Skeletal muscle tissue (tissue), 4 donors: ENCODE measurements around the gene VAMP4. TPM values are rescaled to one million over a fixed set of nuclear protein-coding genes. Genes with fewer than 3 reads are reported as not detected.

Source experiments
- H3K27ac ChIP-seq: one replicate; pipeline ENCODE4 v1.7.0; 2013; ENCODE audit warnings: mild to moderate bottlenecking, low read depth, low read length, inconsistent platforms
- H3K27me3 ChIP-seq, 3 donors: one replicate each; pipeline ENCODE4 v1.7.0; 2013; ENCODE audit warnings: low read length in 3 of 3; ENCODE audit not compliant: control insufficient read depth in 3 of 3, insufficient read depth in 3 of 3
- H3K36me3 ChIP-seq, 3 donors: one replicate each; pipeline ENCODE4 v1.7.0; 2013; ENCODE audit warnings: low read length in 3 of 3; ENCODE audit not compliant: control insufficient read depth in 3 of 3, insufficient read depth in 3 of 3
- H3K4me1 ChIP-seq, 3 donors: one replicate each; pipeline ENCODE4 v1.7.0; 2013; ENCODE audit warnings: low read length in 3 of 3, mild to moderate bottlenecking in 3 of 3; ENCODE audit not compliant: control insufficient read depth in 3 of 3, insufficient read depth in 3 of 3
- H3K4me3 ChIP-seq, 3 donors: one replicate each; pipeline ENCODE4 v1.7.0; 2013; ENCODE audit warnings: low read length in 3 of 3
- H3K9ac ChIP-seq, 3 donors: one replicate each; pipeline ENCODE4 v1.7.0; 2013; ENCODE audit warnings: low read length in 3 of 3, mild to moderate bottlenecking in 3 of 3, moderate library complexity in 2 of 3, low read depth in 1 of 3
- H3K9me3 ChIP-seq, 3 donors: one replicate each; pipeline ENCODE4 v1.7.0; 2013; ENCODE audit warnings: low read length in 3 of 3; ENCODE audit not compliant: control insufficient read depth in 3 of 3
- total RNA-seq: library from RNA; depleted of rRNA; stranded (reverse); fragments of >200 nt; gene quantifications from one replicate; pipeline ENCODE4 v1.2.3, GENCODE V29; 2014
- donor health status: Osteomylitis.

Gene VAMP4
- total RNA-seq, 1 donor from 2014 or later: 3.7 TPM

GRCh38 chr1:171753685-171754352 is 12.0 kb upstream of the VAMP4 start:
- H3K9me3 ChIP-seq: no peaks in the 10 kb centered on the region
- H3K4me3 ChIP-seq: no peak overlapping the region
- H3K4me1 ChIP-seq: no peaks in the 10 kb centered on the region
- H3K36me3 ChIP-seq: no peaks in the 10 kb centered on the region
- H3K27ac ChIP-seq: no peak overlapping the region
- no peaks in the 10 kb centered on the region for H3K27me3 ChIP-seq
- H3K9ac ChIP-seq: no peak overlapping the region

GRCh38 chr1:171753182-171753581 is 11.3 kb upstream of the VAMP4 start:
- no peaks in the 10 kb centered on the region for H3K36me3 ChIP-seq
- no peaks in the 10 kb centered on the region for H3K9me3 ChIP-seq
- no peak overlapping the region for H3K4me3 ChIP-seq
- no peaks in the 10 kb centered on the region for H3K27me3 ChIP-seq
- H3K9ac ChIP-seq: no peak overlapping the region
- H3K27ac ChIP-seq: no peak overlapping the region
- H3K4me1 ChIP-seq: no peaks in the 10 kb centered on the region

GRCh38 chr1:171751221-171751620 is 9.4 kb upstream of the VAMP4 start:
- no peaks in the 10 kb centered on the region for H3K4me1 ChIP-seq
- no peaks in the 10 kb centered on the region for H3K9me3 ChIP-seq
- H3K27me3 ChIP-seq: no peaks in the 10 kb centered on the region
- no peak overlapping the region for H3K4me3 ChIP-seq
- no peak overlapping the region for H3K27ac ChIP-seq
- H3K36me3 ChIP-seq: no peaks in the 10 kb centered on the region
- no peak overlapping the region for H3K9ac ChIP-seq

DNA sequence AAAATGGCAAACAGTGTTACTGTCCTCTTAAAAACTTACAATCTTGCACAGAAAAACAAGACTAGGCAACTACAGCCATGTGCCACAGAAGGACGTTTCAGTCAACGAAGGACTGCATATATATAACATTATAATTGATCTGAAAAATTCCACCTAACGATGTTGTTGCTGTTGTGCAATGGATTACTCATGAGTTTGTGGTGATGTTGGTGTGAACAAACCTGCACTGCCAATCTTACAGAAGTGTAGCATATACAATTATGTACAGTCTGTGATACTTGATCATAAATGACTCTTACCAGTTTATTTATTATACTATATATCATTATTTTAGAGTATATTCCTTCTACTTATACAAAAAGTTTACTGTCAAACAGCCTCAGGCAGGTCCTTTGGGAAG is 6.8 kb upstream of the VAMP4 start:
- H3K4me1 ChIP-seq: peaks cover 4 to 7% (median 6%) of the 10 kb centered on the region in 3 donors
- no peaks in the 10 kb centered on the region for H3K9me3 ChIP-seq
- no peak overlapping the region for H3K27ac ChIP-seq
- no peak overlapping the region for H3K9ac ChIP-seq
- no peaks in the 10 kb centered on the region for H3K27me3 ChIP-seq
- no peak overlapping the region for H3K4me3 ChIP-seq
- no peaks in the 10 kb centered on the region for H3K36me3 ChIP-seq

- no peak overlapping the region for H3K9ac ChIP-seq
- H3K36me3 ChIP-seq: no peaks in the 10 kb centered on the region
- no peaks in the 10 kb centered on the region for H3K27me3 ChIP-seq
- H3K4me3 ChIP-seq: no peak overlapping the region
- H3K27ac ChIP-seq: no peak overlapping the region
- no peaks in the 10 kb centered on the region for H3K9me3 ChIP-seq
- H3K4me1 ChIP-seq: peaks cover 20 to 24% (median 21%) of the 10 kb centered on the region in 3 donors
Observed at GRCh38 chr1:171744986-171745385, 3.1 kb upstream of the VAMP4 start.

DNA sequence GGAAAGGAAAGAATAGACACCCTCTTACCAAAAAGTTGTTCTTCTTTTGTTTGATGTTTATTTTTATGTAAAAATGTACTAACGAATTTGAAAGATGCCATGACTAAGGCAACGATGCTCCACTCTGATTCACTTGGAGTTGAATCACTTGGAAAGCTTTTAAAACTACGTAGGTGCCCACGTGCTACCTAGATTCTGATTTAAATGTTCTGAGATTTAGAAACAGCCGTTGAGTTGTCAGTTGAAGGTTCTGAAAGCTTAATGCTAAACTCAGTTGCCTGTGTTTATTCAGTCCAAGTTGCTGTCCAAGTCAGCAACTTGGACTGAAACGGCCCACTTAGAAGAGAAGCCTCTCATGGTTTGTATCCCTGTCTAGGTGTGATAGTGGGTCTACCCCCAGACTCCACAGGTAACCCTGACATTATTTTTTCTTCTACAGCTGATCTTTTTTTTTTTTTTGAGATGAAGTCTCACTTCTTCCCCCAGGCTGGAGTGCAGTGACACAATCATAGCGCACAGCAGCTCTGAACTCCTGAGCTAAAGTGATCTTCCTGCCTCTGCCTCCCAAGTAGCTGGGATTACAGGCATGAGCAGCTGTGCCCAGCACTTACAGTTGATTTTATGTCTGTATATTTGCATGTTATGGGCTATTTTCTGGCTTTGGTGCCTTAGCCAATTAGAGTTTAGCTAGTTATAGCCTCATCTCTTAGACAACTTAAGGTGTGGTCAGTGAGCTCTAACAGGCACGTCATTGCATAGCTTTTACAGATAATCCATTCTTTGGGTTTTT is 1.4 kb upstream of the VAMP4 start:
- Histone ChIP-seq H3K9me3 (no peaks in the 10 kb centered on the region), H3K4me3 (peak overlapping the region; percentile 90 to 97 (median 96)), H3K27me3 (no peaks in the 10 kb centered on the region), H3K27ac (peak overlapping the region; percentile 98), H3K9ac (peak overlapping the region; percentile 95 to 97 (median 95)), H3K36me3 (peaks cover 0 to 3% (median 0%) of the 10 kb centered on the region in 3 donors), H3K4me1 (peaks cover 20 to 26% (median 21%) of the 10 kb centered on the region in 3 donors)

GRCh38 chr1:171742577-171742922 is 685 bp upstream of the VAMP4 start:
- Histone ChIP-seq H3K27me3 (no peaks in the 10 kb centered on the region), H3K9ac (peak overlapping the region; percentile 95 to 97 (median 95)), H3K27ac (peak overlapping the region; percentile 98), H3K4me1 (peaks cover 20 to 26% (median 21%) of the 10 kb centered on the region in 3 donors), H3K9me3 (no peaks in the 10 kb centered on the region), H3K36me3 (peaks cover 0 to 8% (median 0%) of the 10 kb centered on the region in 3 donors), H3K4me3 (peak overlapping the region; percentile 90 to 97 (median 96))

GRCh38 chr1:171740987-171741871 is 636 bp downstream of the VAMP4 start:
- no peaks in the 10 kb centered on the region for H3K9me3 ChIP-seq
- no peaks in the 10 kb centered on the region for H3K27me3 ChIP-seq
- peak overlapping the region; percentile 95 to 97 (median 95) for H3K9ac ChIP-seq
- H3K4me1 ChIP-seq: peaks cover 20 to 26% (median 21%) of the 10 kb centered on the region in 3 donors
- H3K4me3 ChIP-seq: peak overlapping the region; percentile 90 to 97 (median 96)
- H3K36me3 ChIP-seq: peaks cover 5 to 17% (median 9%) of the 10 kb centered on the region in 3 donors
- peak overlapping the region; percentile 98 for H3K27ac ChIP-seq

- no peaks in the 10 kb centered on the region for H3K9me3 ChIP-seq
- H3K9ac ChIP-seq: peak overlapping the region in 1 of 3 donors; percentile 95
- peak overlapping the region in 2 of 3 donors; percentile 90 to 97 for H3K4me3 ChIP-seq
- H3K36me3 ChIP-seq: peaks cover 7 to 25% (median 12%) of the 10 kb centered on the region in 3 donors
- peaks cover 20 to 26% (median 21%) of the 10 kb centered on the region in 3 donors for H3K4me1 ChIP-seq
- no peaks in the 10 kb centered on the region for H3K27me3 ChIP-seq
- no peak overlapping the region for H3K27ac ChIP-seq
Observed at GRCh38 chr1:171740356-171740863, 1.5 kb downstream of the VAMP4 start.
